HG03045 (cell line): Measurements from ENCODE around the gene SOWAHA.

Experiments
- ATAC-seq: cut with Tn5 transposase; IDR thresholded peaks from one replicate; pipeline ENCODE4 v1.9.1; 2021; ENCODE audit warnings: mild to moderate bottlenecking, moderate library complexity; ENCODE audit not compliant: unreplicated experiment

The SOWAHA gene

GRCh38 chr5:132812781-132813598 lies at the start of gene SOWAHA:
Gene SOWAHA (plus strand): TSS chr5:132813302. CDS start chr5:132813622, 320 bp downstream.
- peak; percentile 43 for ATAC-seq

GRCh38 chr5:132764051-132764450 lies 49.1 kb upstream of the SOWAHA start:
- ATAC-seq, result no peak

DNA sequence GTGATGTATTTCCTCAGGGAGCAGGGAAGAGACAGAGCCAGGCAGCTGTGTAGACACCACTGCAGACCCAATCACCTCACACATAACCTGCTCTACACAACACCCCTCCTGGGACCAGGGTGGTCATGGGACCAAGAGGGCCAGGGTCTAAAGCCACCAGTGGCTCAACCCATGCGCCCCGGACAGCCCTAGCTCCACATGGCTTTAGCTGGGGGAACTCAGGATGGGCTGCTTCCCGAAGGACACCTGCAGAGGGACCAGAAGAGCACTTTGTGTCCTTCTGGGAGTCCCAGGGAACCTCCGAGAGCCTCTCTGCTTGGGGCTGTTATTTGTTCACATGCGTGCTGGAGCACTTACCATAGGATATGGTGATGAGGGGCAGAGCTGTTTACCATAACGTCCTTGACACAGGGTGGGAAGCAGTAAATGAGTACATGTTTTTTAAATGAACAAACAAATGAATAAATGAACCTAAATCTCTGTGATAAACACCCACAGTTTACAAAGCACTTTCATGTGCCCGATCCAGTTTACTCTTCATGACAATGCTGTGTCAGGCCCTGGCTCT lies 48.3 kb upstream of the SOWAHA start:
- no peak for ATAC-seq

DNA sequence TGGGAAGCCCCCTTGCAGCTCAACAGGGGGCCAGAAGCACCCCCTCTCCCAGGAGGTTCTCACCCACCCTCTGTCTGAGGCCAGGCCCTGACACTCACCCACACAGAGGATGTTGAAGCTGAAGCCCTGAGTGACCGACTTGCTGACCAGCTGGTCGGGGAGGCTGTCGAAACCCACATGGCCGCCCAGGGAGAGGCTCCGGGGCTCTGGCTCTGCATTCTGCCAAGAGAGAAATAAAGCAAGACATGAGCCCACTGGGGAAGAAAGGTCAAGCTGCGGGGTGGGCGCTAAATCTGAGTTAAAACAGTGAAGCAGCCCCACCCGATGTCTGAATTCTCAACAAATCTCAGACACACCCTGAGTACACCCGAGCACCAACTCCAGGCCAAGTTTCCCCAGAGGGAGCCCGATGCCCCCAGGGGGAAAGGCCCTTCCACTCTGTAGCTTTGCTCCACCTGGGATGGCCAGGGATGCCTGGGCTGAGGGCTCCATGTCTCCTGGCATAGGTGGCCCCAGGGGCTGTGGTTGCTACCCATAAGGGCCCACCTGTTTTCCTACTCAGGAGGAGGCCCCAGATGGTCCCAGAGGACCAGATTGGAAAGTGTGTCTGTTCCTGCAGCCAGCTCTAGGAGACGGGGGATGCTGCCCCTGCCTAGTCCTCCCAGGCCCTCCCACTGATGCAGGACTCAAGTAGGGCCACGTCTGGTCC lies 47.6 kb upstream of the SOWAHA start:
- ATAC-seq, result no peak

DNA sequence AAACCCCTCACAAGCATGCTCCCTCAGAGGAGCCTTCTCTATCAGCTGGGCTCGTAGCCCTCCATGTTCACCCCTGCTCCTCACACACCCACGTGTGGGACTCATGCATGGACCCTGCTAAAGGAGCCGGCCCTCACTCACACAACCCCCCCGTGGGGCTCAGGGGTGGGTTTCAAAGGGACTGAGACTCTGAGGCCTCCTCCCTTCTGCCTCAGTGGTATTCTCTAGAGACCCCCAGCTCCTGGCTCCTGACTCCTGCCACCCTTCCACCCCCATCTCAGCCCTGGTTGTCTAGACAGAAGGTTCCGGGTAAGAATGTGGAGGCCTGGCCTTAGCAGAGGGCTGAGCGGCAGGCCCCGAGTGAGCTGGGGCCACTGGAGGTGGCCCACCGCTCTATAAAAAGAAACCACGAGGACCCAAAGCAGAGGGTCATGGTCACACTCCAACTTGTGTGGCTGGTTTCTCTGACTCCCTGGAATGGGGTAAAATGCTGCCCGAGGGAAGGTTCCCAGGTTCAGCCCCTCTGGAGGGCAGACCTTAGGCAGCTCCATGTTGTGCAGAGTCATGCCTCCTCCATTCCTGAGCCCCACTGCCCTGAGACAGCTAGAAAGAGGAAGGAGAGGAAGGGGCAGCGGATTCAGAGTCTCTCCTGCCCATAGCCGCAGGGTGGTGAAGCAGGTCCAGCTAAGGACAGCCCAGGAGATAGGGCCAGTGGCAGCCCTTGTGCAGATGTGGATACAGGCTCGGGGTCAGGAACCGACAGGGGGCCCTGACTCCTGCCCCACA lies 46.9 kb upstream of the SOWAHA start:
- ATAC-seq, result no peak

GRCh38 chr5:132766806-132767055 lies 46.4 kb upstream of the SOWAHA start:
- ATAC-seq, result no peak

DNA sequence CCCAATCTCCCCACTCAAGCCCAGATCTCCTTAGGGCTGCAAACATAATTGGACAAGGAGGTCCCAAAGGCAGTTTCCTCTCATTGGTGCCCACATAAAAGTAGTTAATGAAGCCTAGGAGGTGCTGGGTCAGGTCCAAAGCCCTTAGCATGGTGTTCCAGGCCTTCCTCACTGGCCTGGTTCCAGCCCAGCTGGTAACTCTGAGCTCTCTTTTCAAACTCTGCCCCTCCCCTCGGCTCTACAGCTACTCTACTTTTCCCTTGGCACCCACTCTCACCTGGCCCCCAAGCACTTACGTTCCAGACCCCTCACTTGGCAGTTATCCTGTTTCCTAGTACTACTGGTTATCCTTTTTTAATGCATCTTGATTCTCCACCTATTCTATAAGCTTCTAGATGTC lies 46.0 kb upstream of the SOWAHA start:
- no peak for ATAC-seq

DNA sequence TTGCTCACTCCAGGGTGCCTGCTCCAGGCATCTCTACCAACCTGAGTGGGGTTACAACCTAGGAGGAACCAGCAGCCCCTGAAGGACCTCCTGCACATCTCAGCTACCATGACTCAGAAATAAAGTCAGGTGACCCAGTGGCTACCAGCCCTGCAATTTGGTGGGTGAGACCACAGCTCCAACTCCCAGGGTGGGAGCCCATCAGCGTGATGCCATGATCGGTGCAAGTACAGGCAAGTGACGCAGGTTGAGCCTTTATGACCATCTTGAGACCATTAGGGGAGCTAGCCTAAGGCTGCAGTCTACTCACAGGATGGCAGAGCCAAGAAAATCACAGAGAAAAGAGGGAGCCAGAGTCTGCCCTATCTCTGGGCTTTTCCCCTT lies 44.6 kb upstream of the SOWAHA start:
- ATAC-seq, result no peak

DNA sequence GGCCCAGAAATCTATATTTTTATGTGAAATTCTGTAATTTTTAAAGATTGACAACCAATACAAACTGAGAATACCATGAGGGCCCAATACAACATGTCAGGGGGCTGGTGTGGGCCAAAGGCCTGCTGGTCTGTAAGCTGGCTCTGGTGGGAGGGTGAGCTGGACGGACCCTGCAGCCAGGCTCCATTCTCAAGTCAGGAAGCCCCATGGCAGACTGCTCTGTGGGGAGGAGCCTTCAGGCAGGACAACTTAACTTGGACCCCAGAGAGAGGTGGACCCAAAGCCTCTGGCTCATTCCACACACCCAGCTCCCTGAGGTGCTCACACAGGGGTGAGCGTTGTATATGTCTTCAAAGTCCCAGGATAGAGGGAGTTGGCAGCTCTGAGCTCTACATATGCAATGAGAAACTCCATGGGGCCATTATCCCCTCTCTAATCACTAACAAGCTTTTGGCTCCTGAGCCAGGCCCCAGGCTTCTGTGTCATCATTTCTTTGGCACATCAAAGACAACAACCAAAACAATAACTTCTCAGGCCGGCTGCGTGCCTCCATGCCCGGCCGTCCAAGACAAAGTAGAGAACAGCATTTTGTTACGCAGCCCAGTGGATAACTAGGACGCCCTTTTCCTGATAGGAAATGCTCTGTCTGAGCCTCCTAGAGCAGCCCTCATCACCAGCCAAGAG lies 42.5 kb upstream of the SOWAHA start:
- ATAC-seq, result no peak

DNA sequence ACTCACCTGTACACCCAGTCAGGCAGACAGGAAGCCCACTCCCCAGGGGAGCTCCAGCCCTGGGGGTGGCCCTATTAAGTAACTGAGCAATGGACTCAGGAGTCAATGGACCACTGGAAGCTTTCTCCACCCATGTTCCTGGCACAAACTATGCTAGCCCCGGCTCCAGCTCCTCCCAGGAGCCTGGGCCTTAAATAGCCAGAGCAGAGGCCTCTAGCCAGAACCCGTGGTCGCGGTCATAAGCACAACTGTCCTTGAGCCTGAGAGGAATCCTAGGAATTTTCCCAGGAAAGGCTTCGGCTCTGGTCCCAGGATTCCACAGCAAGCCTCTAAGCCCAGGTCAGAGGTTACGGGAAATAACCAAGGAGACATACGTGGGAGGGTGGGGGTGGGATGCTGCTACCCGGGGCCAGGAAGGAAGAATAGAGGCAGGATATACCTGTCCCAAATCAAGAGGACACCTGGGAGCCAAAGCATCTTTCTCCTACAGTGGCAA lies 41.6 kb upstream of the SOWAHA start:
- no peak for ATAC-seq

- no peak for ATAC-seq
Observed at GRCh38 chr5:132772291-132773070, 40.6 kb upstream of the SOWAHA start.

GRCh38 chr5:132773114-132773513 lies 40.0 kb upstream of the SOWAHA start:
- no peak for ATAC-seq

- no peak for ATAC-seq
Observed at GRCh38 chr5:132773601-132774355, 39.3 kb upstream of the SOWAHA start.

DNA sequence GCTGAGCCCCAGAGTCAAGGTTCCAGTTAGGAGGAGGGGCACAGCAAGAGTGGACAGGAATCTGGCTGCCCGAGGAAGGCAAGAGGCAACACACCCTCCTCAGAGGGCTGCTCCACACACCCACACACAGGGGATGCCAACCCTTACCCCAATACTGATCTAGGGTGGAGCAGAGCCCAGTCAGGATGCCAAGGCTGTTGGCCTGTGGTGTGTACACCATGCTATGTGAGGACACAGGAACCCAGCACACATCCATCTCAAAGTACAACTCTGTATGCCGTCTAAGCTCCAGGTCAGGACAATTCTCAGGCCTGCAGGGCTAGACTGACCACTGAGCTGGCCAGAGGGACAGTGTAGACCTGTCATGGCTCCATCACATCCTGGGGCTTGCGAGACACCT lies 38.7 kb upstream of the SOWAHA start:
- no peak for ATAC-seq

DNA sequence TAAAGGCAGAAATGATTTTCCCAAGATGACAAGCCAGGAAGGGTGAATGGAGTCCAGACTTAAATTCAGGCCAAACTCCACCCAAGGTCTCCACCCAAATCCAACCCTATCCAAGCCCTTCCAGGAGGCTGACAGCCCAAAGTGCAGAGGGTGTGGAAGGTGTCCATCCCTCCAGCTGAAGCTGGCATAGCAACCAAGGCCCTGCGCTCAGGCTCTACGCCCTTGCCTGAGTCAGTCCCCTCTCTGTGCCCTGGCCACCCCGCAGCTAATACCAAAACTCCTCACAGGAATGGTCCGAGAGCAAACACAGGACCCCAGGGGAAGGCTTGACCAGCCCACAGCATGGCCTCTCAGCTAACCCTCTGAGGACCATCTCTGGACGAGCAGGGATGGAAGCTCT lies 38.2 kb upstream of the SOWAHA start:
- ATAC-seq, result no peak

DNA sequence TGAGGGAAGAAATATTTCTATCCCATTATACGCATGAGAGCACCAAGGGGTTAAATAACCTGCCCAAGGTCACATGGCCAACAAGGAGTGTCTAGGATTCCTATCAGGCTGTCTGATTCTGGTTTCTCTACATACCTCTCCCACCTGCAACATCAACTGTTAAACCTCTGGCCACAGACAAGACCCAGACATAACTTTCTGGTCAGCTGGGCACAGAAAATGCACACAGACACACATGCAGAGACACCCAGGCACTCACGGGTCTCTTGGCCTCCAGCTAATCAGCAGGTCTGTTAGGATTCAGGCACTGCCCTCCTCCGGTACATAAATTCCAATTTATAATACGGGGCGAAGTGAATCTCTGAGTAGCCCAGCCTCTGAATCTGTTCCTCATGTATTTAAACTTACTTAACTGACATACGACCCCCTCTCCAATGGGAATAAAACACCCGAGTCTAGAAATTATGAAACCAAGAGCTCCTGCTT lies 37.6 kb upstream of the SOWAHA start:
- no peak for ATAC-seq

DNA sequence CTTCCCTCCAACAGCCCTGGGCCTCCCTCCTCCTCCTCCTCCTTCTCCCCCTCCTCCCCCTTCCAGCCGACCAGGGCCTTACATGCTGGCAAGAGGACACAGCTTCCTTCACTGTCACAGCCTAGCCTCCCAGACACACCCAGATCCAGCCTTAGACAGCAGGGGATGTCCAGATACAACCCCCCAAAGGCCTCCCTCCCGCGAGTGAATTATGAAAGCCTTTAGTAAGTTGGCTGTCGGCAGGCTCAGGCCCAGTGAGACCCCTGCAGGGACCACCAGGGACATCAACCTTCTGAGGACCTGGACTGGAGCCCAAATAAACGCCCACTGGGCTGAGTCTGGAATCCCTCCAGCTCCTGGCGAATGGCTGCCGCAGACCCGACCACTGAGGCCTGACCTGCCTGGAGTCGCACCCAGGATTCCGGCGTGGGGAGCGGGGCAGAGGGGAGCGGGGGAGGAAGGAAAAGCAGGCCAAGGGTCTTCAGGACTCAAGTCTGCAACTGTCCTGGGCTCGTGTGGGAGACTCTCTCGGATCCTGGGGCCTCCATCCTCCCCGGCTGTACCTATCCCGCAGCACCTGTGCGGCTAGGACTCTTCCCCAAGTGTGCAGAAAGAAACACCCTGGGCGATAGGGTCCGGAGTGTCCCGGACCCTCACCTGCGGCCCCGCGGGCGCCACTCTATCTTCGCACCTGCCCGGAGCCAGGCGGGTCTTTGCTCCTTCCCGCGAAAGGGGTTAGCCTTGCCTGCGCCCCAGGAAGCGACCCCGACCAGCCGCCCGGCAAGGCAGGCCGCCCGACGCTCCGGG lies 36.8 kb upstream of the SOWAHA start:
- no peak for ATAC-seq

DNA sequence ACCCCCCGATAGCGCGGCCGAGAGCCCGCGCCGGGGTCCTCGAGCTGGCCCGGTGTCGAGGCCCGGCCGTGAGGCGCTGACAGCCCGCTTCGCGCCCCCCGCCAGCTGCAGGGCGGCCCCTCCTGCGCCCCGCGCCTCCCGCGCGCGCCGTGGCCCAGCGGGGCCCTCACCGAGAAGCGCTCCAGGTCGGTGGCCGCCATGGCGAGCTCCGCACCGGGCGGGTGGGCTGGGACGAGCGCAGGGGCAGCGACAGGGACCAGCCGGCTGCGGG lies 36.2 kb upstream of the SOWAHA start:
- ATAC-seq, result peak; percentile 34
